Fibroblast of peridontal ligament (primary cell): ENCODE measurements around the gene MRPS25.
"Not testable (repeated sequence)": the region's sequence is repeated elsewhere in the genome, so short reads cannot be mapped to it uniquely, and the experiment has no call there.

Source experiments
- DNase-seq: peaks from one replicate; pipeline ENCODE4 v3.0.0-alpha.2; 2010; ENCODE audit errors: extremely low read depth

The MRPS25 gene

DNA sequence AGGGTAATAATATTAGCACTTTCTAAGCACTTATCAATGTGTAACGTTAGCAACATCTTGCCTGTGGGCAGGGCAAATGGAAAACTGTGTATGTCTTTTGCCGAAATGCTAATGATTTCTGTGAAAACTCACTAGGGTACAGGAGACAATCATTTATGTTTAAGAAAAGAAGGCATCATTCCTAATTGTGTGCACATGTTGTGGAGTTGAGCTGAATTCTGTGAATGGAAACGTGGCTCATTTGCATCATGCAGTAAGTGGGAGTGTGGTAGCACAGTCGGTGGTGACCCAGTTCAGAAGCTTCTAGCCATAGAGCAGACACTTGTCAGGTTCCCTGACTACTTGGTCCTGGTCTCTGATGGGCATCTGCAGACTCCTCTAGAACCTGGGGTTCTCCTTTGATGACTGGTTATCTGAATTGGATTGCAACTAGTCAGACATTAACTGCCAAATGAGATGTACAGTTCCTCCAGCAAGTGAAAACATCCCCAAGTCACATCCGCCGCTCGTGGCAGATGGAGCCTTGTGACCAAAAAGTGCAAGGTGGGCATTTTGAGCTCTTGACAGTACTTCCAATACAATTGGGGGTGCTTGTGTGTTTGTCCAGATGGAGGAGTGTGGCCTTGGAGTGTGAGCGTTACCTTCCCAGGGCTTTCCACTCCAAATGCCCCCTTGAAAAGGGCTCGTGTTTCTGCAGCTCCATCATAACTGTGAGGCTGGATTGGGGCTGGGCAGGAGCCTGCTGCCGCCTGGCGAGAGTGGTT, 21.5 kb downstream of the MRPS25 start:
- DNase-seq, result peak; percentile 16

DNA sequence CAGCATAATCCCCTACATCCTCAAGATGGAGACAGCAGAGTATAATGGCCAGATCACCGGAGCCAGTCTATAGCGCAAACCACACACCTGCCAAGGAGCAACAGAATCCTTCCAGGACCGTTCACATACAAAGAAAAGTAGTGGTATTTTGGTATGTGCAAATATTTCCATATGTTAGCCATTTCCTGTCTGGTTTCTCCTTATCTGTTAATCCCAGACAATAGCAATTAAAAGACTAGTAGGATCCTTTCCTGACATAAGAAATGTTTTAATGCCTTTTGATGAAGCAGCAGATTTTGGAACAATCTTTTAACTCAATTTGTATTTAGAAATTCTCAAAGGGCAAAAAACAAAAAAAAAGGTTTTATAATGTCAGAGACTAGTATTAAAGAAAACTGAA, 22.2 kb downstream of the MRPS25 start:
- DNase-seq, result no peak

DNA sequence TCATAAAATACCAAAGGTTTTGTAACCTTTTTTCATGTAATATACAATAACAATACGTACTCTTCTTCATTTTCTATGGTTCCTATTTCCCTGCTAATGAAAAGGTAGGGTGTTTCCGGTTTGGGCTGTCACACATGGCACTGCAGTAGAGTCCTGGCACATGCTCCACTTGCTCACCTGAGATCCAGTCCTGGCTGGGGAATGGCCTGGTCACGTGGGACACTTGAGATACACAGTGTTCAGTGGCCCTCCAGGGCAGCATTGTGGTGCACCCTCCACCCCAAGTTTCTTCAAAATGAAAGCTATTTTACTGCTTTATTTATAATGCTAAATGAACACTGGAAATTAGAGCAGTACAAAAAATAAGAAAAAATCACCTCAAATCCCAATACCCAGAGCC, 23.2 kb downstream of the MRPS25 start:
- DNase-seq, result no peak

DNA sequence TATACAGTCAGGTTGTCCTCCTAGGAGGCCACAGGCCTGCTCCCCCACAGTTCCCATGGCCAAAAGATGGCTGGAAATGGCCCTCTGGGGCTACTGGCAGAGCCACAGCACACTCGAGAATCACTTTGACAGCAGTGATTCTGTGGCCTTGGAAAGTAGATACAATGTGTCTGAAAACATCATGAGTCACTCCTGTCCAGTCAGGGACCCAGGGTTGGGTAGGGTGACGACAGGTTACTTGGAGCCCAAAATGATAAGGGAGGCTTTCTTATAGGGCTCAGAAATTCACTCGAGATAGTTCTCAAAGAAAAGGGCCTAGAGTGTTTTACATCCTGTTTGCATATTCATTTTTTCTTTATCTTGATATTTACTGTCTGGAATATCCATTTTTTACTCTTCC, 24.3 kb downstream of the MRPS25 start:
- DNase-seq, result no peak

DNA sequence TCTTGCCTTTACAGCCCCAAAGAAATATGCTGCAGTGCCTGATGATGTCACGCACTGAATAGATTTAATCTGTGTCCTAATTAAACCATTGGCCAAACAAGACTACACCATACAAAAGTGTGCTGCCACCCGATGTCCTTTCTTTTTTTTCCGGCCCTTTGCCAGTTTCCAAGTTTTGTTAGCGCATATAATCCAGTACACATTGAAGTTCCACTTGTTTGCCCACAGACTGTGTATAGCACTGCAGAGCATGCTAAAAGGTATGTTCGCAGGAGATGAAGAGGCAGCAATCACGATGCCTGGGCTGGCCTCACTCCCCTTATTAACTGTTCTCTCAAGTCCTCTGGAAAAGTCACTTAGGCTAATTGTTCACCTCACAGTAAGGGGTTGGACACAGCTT, 26.8 kb downstream of the MRPS25 start:
- no peak for DNase-seq

DNA sequence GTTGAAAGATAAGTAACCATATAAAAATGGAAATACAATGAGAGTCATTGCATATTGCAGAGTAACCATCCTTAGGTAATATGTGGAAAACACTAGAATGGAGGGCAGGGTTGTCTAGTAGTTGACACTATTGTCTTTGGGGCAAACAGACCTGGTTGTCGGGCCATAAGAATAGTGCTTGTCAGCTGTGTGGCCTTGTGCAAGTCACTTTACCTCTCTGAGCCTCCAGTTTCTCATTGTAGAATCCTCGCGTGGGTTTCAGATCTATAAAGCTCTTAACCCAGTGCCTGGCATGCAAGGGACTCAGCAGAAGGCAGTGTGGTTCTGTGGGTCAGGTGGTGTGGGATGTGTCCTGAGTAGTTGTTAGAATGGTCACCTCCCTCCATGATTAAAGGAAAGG, 32.0 kb downstream of the MRPS25 start:
- no peak for DNase-seq

DNA sequence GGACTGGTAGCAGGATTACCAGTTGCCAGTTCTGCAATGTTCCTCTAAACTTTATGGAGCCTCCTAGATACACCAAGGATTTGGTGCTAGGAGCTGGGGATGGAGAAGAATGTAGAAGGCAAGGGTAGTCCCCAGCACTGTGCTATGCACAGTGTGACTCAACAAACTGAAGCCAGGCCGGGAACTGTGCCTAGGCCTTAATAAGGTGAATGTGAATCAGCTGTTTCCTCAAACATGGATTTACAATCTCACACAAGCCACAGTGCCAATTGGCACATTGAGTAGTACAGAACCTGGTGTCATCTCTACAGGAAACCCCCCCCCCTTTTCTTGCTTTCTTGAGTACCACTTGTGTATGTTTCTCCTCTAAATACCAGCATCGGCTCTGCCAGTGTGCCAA, 32.5 kb downstream of the MRPS25 start:
- no peak for DNase-seq

DNA sequence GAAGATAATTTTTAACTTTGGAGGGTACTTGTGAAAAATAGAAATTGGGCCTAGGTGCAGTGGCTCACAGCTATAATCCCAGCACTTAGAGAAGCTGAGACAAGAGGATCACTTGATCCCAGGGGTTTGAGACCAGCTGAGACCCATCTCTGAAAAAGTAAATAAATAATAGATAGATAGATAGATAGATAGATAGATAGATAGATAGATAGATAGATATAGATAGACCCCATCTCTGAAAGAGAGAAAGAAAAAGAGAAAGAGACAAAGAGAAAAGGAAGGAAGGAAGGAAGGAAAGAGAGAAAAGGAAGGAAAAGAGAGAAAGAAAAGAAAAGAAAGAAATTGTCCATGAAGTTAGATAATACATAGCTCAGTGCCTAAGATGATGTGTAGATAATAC, 35.5 kb downstream of the MRPS25 start:
- no peak for DNase-seq

DNA sequence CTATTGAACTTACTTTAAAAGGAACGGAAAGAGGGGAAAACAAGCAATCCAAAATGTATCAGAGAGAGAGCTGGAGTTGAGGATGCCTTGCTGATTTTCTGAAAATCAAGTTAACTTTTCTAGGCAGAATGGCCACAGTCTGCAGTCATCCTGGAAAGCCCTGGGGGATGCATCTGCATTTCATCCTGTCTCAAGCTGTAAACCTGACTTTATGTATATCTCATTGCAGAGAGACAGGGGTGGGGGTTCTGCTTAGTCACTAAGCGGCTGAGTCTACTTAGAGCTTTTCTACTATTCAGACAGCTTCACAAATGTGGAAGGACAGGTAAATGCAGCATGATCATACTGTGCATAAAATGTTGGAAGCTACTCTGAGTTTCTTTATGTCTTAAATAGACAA, 41.4 kb downstream of the MRPS25 start:
- no peak for DNase-seq

DNA sequence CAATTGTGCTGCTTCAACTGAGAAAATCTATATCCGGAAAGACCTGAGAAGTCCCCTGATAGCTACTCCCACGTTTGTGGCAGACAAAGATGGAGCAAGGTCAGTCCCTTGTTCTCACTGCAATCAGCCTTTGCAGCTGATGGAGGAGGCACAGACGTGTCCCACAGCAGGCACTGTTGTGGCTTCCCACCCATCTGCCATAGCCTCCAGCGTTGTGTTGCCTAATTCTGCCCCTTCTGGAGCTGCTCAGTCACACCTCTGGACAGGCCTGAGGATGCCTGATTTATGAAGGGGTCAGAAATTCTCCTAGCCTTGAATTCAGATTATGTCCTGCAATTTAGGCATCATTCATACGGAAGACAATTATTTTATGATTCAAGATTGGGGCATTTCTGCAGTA, 41.9 kb downstream of the MRPS25 start:
- DNase-seq, result no peak

DNA sequence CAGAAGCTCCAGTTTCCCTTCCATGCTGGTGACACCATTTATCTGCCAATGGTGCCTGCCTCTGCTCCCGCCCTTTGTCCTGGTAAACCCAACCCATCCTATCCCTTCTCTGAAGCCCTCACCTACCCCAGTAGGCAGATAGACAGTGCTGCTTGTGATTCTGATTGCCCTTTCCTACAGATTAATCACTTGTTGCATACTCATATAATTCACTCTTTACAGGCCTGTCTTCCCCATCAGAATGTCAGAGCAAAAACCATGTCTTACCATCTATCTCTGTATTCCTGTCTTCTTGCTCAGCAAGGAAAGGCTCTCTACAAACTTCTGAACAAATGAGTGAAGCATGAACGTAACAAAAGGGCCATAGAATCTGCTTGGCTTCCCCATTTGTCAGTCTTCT, 47.9 kb downstream of the MRPS25 start:
- no peak for DNase-seq

DNA sequence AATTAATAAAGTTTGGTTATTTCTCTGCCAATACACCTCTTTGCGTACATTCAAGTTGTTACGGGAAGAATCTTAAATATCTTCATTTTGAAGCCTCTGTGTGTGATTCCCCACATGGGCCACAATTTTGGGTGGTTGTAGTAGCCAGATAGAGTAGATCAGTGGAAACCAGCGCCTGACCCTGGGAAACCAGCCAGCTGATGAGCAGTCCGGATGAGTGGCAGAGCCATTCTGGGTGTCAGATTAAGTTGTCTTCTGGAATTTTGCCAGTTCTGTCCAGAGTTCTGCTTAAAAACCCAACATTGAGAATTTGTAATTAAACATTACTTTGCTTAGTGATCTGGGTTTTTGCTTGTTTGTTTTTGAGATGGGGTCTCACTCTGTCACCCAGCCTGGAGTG, 49.7 kb downstream of the MRPS25 start:
- DNase-seq, result no peak

DNA sequence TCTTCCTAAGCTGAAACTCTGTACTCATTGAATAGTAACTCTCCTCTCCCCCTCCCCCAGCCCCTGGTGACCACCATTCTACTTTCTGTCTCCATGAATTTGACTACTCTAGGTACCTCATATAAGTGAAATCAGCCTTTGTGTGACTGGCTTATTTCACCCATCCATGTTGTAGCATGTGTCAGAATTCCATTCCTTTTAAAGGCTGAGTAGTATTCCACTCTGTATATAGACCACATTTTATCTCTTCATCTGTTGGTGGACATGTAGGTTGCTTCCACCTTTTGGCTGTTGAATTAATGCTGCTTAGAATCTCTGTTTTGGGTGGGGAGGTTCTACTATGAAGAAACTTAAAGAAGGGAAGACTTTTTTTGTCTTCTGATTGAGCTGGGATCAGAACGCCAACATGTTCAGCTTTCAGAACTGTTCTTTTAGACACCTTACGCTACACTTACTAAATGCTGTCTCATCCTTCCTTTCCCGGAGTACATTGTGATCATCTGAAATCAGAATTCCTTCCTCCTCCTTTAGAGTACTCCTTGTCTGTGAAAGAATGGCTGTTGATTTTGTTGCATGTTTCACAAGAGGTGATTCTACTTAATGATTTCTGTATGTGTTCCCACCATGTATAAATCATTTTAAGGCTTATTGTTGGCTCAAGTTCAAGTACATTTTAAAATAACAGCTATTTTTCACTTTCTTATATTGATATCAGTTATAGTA, 50.3 kb downstream of the MRPS25 start:
- DNase-seq, result no peak

DNA sequence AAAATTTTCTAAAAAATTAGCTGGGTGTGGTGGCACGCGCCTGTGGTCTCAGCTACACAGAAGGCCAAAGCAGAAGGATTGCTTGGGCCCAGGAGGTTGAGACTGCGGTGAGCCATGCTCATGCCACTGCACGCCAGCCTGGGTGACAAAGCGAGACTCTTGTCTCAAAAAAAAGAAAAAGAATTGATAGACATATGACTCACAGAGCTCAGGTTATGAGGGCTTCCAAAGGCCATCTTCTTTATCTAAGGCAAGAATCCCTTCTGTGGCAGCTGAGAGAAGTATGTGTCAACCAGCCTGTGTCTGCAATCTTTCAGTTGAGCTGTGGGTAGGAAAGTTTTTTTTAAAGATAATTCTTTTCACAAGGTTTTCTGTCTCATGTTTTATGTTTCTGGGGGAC, 53.9 kb downstream of the MRPS25 start:
- DNase-seq, result no peak

DNA sequence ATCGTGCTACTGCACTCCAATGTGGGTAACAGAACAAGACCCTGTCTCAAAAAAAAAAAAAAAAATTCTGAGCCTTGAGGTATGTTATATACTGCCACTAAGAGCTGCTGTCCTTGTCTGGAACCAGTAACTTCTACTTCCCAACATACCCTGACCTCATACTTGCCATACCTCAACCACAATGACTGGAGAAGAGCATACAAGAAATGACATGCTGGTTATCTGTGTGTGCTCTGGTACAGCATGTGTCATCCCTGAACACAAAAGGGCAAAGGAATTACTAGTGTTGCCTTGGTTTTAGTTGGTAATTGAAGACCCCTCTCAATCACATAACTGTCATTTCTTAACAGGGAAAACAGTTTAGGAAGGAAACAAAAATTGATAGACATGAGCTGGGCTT, 54.5 kb downstream of the MRPS25 start:
- no peak for DNase-seq

DNA sequence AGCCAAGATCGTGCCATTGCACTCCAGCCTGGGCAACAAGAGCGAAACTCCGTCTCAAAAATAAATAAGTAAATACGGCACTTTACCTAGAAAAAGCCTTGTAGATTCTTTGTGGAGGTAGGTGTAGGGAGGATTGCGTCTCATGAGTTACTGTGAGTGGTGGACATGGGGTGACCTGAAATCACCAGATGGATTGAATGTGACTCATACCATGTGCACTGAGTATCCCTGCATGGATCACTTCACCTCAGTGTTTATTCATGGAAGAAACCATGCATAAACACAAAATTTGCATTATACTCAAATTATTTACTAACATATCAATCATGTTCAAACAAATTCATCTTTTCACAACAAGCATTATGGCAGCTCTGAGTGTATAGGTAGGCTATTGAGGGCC, 55.9 kb downstream of the MRPS25 start:
- DNase-seq, result peak; percentile 6

DNA sequence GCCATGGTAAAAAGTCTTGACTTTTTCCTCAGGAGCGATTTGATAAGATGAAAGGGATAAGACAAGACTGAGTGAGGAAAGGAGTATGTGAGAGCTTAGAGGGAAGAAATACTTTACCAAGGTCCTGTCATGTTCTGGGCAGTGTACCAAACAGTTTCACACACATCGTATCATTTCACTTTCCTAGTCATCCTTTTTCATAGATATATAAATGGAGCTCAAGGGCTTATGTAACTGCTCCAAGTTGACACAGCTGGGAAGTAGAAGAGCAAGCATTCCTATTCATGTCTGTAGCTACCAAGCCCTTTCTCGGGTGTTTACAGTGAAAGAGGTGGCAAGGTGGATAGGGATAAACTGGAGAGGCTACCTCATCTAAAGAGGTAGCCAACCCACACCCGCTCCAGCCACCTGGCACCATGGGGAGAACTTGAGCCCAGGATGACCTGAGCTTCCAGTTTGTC, 57.4 kb downstream of the MRPS25 start:
- peak; percentile 93 for DNase-seq

DNA sequence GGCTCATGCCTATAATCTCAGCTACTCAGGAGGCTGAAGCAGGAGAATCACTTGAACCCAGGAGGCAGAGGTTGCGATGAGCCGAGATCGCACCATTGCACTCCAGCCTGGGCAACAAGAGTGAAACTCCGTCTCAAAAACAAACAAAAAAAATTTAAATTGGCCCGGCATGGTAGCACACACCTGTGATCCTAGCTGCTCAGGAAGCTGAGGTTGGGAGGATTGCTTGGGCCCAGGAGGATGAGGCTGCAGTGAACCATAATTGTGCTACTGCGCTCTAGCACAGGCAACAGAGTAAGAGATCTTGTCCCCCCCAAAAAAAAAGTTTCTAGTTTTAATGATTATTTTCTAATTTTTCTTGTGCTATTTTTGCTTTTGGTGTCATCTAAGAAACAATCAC, 65.9 kb downstream of the MRPS25 start:
- DNase-seq, result not testable (repeated sequence)
